Muscle layer of colon (tissue), 2 donors: Measurements from ENCODE around the gene CDK6.
"Not testable (repeated sequence)": the region's sequence is repeated elsewhere in the genome, so short reads cannot be mapped to it uniquely, and the experiment has no call there.

Source experiments
- H3K27ac ChIP-seq: one replicate; pipeline ENCODE4 v1.7.0; 2013; ENCODE audit warnings: low read depth, mild to moderate bottlenecking, low read length, moderate library complexity
- H3K27me3 ChIP-seq, 2 donors: one replicate each; pipeline ENCODE4 v1.7.0; 2013; ENCODE audit warnings: low read length in 2 of 2, mild to moderate bottlenecking in 2 of 2; ENCODE audit not compliant: insufficient read depth in 2 of 2, control insufficient read depth in 1 of 2
- H3K36me3 ChIP-seq: one replicate; pipeline ENCODE4 v1.7.0; 2013; ENCODE audit warnings: mild to moderate bottlenecking, low read length; ENCODE audit not compliant: insufficient read depth
- H3K4me1 ChIP-seq: one replicate; pipeline ENCODE4 v1.7.0; 2013; ENCODE audit warnings: mild to moderate bottlenecking, low read length; ENCODE audit not compliant: insufficient read depth
- H3K4me3 ChIP-seq, 2 donors: one replicate each; pipeline ENCODE4 v1.7.0; 2013; ENCODE audit warnings: low read length in 2 of 2, low read depth in 1 of 2, mild to moderate bottlenecking in 1 of 2, moderate library complexity in 1 of 2
- H3K9ac ChIP-seq: one replicate; pipeline ENCODE4 v1.7.0; 2013; ENCODE audit warnings: low read length
- H3K9me3 ChIP-seq: one replicate; pipeline ENCODE4 v1.7.0; 2013; ENCODE audit warnings: mild to moderate bottlenecking, low read length
- donor health status: abdominal sarcoma.
- donor health status: Adenocarcinoma of cecum.

Gene CDK6

DNA sequence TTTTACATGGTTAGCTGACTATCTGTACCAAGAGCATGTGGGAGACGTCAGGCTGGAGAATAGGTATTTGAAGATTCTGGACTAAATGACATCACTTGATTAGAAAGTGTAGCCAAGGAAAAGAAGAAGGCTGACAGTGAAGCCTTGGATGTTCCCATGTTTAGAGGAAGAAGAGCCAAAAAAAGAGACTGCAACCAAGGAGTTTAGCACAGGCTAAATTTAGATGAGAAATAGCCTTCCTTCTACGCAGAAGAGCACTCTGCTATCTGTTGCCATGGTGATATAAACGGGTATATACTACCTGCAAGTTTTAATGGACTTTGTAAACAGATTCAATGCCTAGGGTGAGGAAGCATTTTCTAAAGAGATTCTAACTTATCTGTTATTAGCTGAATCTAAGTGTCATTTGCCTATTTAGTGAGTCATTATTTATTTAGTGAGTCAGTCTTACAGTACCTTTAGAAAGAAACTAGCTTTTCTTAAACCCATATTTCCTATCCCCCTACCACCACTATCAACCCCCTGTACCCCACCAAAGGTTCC lies 69.8 kb downstream of the CDK6 start:
- H3K36me3 ChIP-seq = no peaks in the 10 kb centered on the region
- peak overlapping the region in 1 of 2 donors; percentile 8 for H3K4me3 ChIP-seq
- H3K4me1 ChIP-seq = peaks cover 39% of the 10 kb centered on the region
- no peak overlapping the region for H3K9ac ChIP-seq
- H3K27ac ChIP-seq = peak overlapping the region; percentile 72
- H3K9me3 ChIP-seq = no peaks in the 10 kb centered on the region
- H3K27me3 ChIP-seq = no peaks in the 10 kb centered on the region

DNA sequence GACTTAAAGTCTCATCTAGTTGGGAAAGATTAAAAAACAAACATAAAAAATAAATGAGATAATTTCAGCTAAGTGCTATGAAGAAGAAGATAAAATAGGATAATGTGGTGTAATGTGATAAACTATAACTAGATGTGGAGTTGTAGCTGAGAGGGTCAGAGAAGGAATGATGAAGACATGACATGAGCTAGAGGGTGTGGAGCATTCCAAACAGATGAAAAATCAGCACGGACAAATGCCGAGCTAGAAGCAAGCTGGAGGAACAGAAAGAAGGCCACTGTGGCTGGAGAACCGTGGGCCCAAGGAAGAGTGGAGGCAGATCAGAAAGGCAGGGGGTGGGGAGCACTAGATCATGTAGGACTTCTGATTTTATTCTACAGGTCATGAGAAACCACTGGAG lies 70.6 kb downstream of the CDK6 start:
- H3K36me3 ChIP-seq = no peaks in the 10 kb centered on the region
- H3K27ac ChIP-seq = no peak overlapping the region
- no peak overlapping the region for H3K4me3 ChIP-seq
- H3K27me3 ChIP-seq = no peaks in the 10 kb centered on the region
- H3K4me1 ChIP-seq = peaks cover 39% of the 10 kb centered on the region
- H3K9me3 ChIP-seq = no peaks in the 10 kb centered on the region
- no peak overlapping the region for H3K9ac ChIP-seq

DNA sequence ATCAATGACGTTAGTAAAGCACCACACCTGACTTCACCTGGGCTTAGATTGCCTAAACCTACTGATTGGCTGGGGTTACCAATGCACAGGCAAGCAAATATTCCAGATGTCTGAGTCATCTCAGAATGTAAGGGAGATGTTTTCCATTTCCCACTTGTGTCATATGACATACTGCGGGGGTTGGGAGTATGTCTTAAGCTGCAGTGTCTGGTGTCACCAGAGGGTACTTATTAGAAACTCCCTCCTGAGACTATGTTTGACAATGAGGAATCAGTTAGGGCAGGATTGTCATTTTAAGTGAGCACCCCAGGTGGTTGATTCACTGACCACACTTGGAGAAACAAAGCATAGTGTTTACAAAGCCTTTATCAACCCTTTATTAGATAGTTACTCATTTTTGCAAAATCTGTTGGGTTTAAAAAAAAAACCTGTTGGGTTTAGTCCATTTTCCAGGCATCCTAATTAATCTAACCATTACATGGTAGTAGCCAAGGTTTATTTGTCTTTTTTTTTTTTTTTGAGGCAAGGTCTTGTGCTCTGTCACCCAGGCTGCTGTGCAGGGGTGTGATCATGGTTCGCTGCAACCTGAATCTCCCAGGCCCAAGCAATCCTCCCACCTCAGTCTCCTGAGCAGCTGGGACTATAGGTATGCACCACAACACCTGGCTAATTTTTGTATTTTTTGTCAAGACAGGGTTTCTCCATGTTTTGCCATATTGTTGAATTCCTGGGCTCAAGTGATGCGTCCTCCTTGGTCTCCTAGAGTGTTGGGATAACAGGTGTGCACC lies 72.5 kb downstream of the CDK6 start:
- H3K4me1 ChIP-seq = peaks cover 28% of the 10 kb centered on the region
- H3K27me3 ChIP-seq = no peaks in the 10 kb centered on the region
- H3K9ac ChIP-seq = no peak overlapping the region
- no peak overlapping the region for H3K4me3 ChIP-seq
- no peaks in the 10 kb centered on the region for H3K36me3 ChIP-seq
- H3K9me3 ChIP-seq = no peaks in the 10 kb centered on the region
- H3K27ac ChIP-seq = no peak overlapping the region

DNA sequence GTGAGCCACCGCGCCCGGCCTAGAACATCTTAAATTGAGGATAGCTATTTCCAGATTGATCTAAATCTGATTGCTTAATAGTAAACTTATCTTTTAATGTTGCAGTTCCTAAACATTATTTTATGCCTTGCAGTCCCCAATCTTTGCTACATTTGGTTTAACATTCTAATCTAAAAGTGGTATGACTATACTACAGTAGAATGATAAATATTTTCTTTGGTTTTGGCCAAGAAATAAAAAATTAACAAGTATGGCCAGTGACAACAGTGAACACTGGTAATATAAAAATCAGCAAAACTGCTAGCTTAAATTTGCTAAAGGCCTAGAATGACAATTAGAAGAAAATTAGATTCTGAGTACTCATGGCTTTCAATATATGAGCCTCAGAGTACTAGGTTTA lies 73.5 kb downstream of the CDK6 start:
- H3K4me3 ChIP-seq = no peak overlapping the region
- H3K9ac ChIP-seq = no peak overlapping the region
- no peaks in the 10 kb centered on the region for H3K36me3 ChIP-seq
- no peak overlapping the region for H3K27ac ChIP-seq
- peaks cover 23% of the 10 kb centered on the region for H3K4me1 ChIP-seq
- H3K27me3 ChIP-seq = no peaks in the 10 kb centered on the region
- H3K9me3 ChIP-seq = no peaks in the 10 kb centered on the region

DNA sequence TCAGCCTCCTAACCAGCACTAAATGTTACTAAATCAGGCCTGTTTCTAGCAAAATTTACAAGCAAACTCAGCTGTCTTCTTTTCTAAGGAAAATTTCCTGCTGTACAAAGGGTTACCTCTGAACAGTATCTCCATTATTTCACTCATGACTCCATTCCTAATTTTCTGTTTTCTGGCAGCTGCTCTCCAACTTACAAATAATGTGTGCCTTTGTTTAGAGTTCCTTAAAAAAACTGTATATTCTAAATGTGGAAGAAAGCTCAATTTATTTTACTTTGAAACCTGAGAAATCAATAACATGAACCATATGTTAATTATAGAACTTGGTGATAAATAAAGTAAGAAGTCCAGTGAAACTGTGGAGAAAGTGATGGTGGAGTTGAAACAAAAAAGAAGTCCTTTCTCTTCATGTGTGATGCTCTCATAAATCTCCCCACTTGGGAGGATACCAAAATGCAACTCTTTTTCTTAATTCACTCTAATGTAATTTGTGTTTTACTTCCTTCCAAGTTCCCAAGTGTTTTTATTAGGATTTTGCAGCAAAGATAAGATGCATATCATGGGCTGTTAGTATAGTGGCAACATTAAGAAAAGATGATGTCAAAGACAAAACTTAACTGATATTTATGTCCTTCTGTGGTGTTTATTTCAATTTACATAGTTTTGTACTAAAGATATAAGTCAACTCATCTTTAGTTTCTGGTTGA lies 74.8 kb downstream of the CDK6 start:
- Histone ChIP-seq H3K27me3 (no peaks in the 10 kb centered on the region), H3K36me3 (no peaks in the 10 kb centered on the region), H3K4me1 (peaks cover 12% of the 10 kb centered on the region), H3K9ac (no peak overlapping the region), H3K4me3 (no peak overlapping the region), H3K27ac (no peak overlapping the region), H3K9me3 (no peaks in the 10 kb centered on the region)

DNA sequence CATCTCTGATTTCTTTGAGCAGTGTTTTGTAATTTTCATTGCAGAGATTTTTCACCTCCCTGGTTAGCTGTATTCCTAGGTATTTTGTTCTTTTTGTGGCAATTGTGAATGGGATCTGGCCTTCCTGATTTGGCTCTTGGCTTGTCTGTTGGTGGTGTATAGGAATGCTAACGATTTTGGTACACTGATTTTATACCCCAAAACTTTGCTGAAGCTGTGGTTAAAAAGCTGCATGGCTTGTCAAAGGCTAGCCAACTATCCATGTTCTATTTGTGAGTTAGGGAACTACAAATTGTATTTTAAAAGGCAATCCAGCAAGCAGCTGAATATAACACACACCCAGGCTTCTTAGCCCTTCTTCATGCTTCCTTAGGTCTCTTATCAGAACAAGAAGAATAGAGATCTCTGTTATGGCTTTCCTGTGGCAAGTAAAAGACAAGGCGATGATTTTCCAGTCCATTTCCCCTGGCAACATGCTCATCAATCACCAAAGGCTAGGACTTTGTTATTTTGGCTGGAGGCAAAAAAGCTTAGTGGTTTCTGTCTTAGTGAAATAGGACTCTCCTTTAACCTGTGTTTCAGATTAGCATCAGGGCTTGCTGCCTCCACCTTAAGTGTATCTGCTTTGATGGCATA lies 77.5 kb downstream of the CDK6 start:
- Histone ChIP-seq H3K27me3 (no peaks in the 10 kb centered on the region), H3K9me3 (no peaks in the 10 kb centered on the region), H3K4me3 (no peak overlapping the region), H3K27ac (no peak overlapping the region), H3K36me3 (no peaks in the 10 kb centered on the region), H3K9ac (no peak overlapping the region), H3K4me1 (no peaks in the 10 kb centered on the region)

DNA sequence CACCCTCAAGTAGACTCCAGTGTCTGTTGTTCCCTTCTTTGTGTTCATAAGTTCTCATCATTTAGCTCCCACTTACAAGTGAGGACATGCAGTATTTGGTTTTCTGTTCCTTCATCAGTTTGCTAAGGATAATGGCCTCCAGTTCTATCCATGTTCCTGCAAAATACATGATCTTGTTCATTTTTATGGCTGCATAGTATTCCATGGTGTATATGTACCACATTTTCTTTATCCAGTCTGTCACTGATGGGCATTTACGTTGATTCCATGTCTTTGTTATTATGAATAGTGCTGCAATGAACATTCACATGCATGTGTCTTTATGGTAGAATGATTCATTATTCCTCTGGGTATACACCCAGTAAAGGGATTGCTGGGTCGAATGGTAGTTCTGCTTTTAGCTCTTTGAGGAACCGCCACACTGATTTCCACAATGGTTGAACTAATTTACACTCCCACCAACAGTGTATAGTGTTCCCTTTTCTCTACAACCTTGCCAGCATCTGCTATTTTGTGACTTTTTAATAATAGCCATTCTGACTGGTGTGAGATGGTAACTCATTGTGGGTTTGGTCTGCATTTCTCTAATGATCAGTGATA lies 79.0 kb downstream of the CDK6 start:
- not testable (repeated sequence) for H3K27ac ChIP-seq, H3K4me1 ChIP-seq, H3K36me3 ChIP-seq, H3K4me3 ChIP-seq, H3K27me3 ChIP-seq, H3K9ac ChIP-seq, H3K9me3 ChIP-seq

DNA sequence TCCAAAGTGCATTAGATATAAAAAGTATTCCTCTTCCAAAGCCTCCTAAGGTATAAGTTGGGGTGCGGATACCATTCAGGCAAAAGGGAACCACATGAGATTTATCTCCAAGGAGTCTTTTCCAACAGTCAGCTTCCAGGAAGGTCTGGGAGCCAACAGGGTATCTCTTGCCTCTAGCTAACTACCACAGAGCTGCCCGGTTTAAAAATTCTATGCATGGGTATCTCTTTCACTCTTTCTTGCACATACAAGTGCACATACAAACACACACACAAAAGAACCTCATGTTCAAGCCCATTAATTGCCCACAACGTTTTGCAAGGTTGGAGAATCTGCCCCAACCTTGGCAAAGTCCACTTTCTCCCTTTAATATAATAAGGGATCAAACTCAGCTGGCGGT lies 80.7 kb downstream of the CDK6 start:
- no peak overlapping the region for H3K9ac ChIP-seq
- H3K27me3 ChIP-seq = no peaks in the 10 kb centered on the region
- no peak overlapping the region for H3K27ac ChIP-seq

DNA sequence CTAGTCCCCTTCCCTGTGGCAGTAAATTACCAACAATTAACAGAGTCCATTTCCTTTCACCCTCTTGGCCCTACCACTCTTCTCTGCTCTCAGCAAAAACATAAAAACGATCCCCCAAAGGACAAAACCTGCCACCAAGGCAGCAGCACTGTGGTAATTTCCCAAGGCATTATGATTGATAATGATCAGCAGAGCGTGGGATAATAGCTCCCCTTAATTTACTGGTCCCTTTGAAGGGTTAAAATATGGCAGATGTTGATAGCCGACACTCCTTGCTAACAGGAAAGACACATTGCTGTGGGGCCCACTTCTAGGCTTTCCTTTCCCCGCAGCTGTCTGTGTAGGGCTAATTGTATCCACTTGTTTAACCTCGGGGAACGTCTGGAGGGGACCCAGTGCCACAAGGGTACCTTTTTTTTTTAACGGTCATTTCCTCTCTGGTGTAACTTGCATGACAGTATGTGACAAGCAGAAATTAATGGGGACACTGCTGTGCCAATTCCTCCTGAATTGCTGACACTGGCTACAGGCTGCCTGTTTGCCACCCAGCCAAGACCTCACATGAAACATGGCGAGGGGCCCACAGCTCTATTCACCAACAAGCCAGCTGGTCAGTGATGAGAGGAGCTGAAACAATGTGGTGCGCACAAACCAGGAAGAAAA lies 81.3 kb downstream of the CDK6 start:
- no peaks in the 10 kb centered on the region for H3K36me3 ChIP-seq
- no peaks in the 10 kb centered on the region for H3K4me1 ChIP-seq
- H3K27me3 ChIP-seq = no peaks in the 10 kb centered on the region
- H3K4me3 ChIP-seq = no peak overlapping the region
- H3K9me3 ChIP-seq = no peaks in the 10 kb centered on the region
- no peak overlapping the region for H3K27ac ChIP-seq
- H3K9ac ChIP-seq = no peak overlapping the region

More for the DNA sequence above, 80.7 kb downstream of the CDK6 start:
- no peaks in the 10 kb centered on the region for H3K36me3 ChIP-seq
- no peaks in the 10 kb centered on the region for H3K9me3 ChIP-seq
- H3K4me1 ChIP-seq = no peaks in the 10 kb centered on the region
- no peak overlapping the region for H3K4me3 ChIP-seq

DNA sequence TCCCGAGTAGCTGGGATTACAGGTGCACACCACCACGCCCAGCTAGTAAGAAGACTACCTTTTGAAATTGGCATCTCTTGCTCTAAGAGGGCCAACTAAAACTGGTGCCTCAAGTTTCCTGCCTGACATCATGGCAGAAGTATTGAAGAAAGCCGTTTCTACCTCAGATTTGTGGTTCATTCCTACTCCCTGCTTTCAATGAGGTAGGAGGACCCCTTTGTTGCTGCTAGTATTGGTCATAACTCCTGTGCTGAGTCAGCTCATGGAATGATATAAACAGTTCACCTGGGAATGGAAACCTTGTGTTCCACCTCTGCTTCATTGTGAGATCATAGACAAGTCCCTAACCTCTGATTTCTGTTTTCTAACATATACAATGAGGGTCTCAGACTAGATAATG lies 82.8 kb downstream of the CDK6 start:
- no peak overlapping the region for H3K4me3 ChIP-seq
- H3K36me3 ChIP-seq = no peaks in the 10 kb centered on the region
- H3K27ac ChIP-seq = no peak overlapping the region
- no peak overlapping the region for H3K9ac ChIP-seq
- H3K27me3 ChIP-seq = no peaks in the 10 kb centered on the region
- no peaks in the 10 kb centered on the region for H3K9me3 ChIP-seq
- no peaks in the 10 kb centered on the region for H3K4me1 ChIP-seq
